T-helper 22 cell (primary cell): ENCODE results near the gene SERPINF2.
"Not testable (repeated sequence)": the region's sequence is repeated elsewhere in the genome, so short reads cannot be mapped to it uniquely, and the experiment has no call there.

Experiments used
- DNase-seq: peaks from one replicate; pipeline ENCODE4 v3.0.0-alpha.2; 2020; ENCODE audit warnings: low read depth

SERPINF2 gene

GRCh38 chr17:1716076-1716911, 26.4 kb upstream of the SERPINF2 start:
- peak; percentile 100 for DNase-seq

DNA sequence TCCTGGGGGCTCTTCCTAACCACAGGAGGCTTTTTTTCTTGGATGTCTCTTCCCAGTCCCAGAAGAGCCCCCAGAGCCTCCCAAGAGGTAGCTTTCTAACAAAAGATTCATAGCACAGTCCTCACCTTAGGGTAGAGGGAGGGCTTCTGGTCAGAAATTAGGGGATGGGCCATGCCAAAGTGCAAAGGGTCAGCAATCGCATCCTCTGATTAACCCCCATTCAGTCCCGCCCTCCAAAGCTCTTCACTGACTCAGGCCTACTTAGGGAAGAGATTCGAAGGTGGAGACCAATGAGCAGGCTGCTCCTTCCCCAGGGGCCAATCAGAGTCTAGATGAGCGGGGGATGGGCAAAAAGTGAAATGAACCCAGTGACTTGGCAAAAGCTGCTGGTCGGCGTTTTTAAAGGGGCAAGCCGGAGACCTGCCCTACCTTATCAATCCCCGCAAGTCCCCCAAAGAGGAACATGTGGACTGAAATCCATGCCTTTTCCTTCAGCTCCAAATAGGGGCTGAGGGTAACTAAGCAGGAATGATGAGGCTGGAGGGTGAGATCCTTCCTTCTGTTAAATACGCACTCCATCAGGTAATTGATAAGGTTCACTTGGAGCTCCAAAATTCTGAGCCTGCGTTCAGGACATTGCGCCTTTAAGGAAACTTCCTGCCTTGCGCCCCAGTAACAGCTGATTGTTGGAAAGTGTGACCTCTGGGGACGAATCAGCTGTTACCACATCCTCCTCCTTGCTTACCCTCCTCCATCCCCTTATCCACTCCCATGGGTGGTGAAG, 25.6 kb upstream of the SERPINF2 start:
- peak; percentile 74 for DNase-seq

- no peak for DNase-seq
Measured at GRCh38 chr17:1718362-1719165, 24.1 kb upstream of the SERPINF2 start.

DNA sequence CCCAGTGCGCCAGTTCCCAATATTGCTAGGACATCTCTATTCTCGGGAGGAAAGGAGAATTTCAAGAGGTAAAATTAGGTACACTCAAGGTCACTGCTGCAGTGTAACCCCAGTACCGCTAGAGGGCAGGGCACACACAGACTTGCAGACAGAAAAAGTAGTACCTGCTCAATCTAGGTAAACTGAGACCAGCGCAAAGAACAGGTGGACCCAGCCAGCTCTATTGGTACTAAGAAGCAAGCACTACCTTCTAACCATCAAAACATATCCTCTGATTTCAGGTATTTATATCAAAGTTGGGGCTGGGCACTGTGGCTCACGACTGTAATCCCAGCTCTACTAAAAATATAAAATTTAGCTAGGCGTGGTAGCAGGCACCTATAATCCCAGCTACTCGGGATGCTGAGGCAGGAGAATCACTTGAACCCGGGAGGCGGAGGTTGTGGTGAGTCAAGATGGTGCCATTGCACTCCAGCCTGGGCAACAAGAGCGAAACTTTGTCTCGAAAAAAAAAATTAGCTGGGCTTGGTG, 21.8 kb upstream of the SERPINF2 start:
- peak; percentile 28 for DNase-seq

GRCh38 chr17:1722022-1722421, 20.6 kb upstream of the SERPINF2 start:
- DNase-seq = not testable (repeated sequence)

GRCh38 chr17:1724351-1724868, 18.3 kb upstream of the SERPINF2 start, which contains the start of gene WDR81:
Gene WDR81, plus strand, starts transcription at chr17:1724704. Its CDS starts 256 bp downstream, at chr17:1724960.
- DNase-seq = peak; percentile 82

- DNase-seq = no peak
Measured at GRCh38 chr17:1724869-1725641, 17.6 kb upstream of the SERPINF2 start.

- DNase-seq = no peak
Measured at GRCh38 chr17:1725642-1726511, 16.8 kb upstream of the SERPINF2 start.

DNA sequence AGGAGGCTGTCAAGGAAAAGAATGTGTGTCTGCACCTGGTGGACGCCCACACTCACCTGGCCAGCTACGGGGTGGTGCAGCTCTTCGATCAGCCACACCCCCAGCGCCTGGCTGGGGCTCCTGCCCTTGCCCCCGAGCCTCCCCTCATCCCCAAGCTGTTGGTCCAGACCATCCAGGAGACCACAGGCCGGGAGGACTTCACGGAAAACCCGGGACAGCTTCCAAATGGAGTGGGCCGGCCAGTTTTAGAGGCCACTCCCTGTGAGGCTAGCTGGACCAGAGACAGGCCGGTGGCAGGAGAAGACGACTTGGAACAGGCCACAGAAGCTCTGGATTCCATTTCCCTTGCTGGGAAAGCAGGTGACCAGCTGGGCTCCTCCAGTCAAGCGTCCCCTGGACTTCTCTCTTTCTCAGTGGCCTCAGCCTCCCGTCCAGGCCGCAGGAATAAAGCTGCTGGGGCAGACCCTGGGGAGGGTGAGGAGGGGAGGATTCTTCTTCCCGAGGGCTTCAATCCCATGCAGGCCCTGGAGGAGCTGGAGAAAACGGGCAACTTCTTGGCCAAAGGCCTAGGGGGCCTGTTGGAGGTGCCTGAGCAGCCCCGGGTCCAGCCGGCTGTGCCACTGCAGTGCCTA, 15.9 kb upstream of the SERPINF2 start:
- no peak for DNase-seq

- DNase-seq = no peak
Measured at GRCh38 chr17:1727258-1727789, 15.3 kb upstream of the SERPINF2 start.

- DNase-seq = no peak
Measured at GRCh38 chr17:1727876-1728630, 14.6 kb upstream of the SERPINF2 start.

- no peak for DNase-seq
Measured at GRCh38 chr17:1729966-1730325, 12.7 kb upstream of the SERPINF2 start.

GRCh38 chr17:1730326-1731193, 12.1 kb upstream of the SERPINF2 start:
- no peak for DNase-seq

- no peak for DNase-seq
Measured at GRCh38 chr17:1731194-1731506, 11.5 kb upstream of the SERPINF2 start.

GRCh38 chr17:1732241-1732832, 10.3 kb upstream of the SERPINF2 start:
- DNase-seq = no peak

DNA sequence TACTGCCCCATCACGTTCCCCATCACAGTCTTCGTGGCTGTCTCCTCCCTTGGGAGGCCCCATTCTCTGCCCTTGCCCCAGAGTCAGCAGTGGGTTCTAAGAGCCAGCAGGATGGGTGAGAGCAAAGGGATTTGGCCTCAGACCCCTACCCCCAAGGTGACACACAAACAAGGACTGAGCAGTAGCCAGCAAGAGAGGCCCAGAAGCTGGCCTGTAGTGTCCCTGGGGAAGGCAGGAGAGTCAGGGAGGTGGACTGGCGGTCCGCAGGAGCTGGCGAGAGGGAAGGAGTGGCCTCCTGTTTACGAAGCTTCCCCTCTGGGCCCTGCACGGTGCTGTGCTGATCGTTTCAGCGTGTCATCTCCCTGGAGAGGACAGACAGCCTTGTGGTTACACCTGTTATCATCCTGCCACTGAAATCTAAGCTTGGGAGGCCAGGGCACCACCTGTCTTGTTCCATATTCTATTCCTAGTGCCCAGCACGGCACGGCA, 9.8 kb upstream of the SERPINF2 start:
- no peak for DNase-seq

DNA sequence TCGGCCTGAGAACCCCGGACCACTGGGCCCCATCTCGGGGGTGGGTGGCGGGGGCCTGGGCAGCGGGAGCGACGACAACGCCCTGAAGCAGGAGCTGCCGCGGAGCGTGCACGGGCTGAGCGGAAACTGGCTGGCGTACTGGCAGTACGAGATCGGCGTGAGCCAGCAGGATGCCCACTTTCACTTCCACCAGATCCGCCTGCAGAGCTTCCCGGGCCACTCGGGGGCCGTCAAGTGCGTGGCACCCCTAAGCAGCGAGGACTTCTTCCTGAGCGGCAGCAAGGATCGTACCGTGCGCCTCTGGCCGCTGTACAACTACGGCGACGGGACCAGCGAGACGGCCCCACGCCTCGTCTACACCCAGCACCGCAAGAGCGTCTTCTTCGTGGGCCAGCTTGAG, 8.9 kb upstream of the SERPINF2 start:
- DNase-seq = no peak
